HG02610 (cell line): ENCODE results near the gene USP30.

ENCODE experiments used
- ATAC-seq: cut with Tn5 transposase; IDR thresholded peaks from one replicate; pipeline ENCODE4 v1.9.1; 2021; ENCODE audit warnings: mild to moderate bottlenecking, moderate library complexity; ENCODE audit not compliant: unreplicated experiment

USP30 gene

DNA sequence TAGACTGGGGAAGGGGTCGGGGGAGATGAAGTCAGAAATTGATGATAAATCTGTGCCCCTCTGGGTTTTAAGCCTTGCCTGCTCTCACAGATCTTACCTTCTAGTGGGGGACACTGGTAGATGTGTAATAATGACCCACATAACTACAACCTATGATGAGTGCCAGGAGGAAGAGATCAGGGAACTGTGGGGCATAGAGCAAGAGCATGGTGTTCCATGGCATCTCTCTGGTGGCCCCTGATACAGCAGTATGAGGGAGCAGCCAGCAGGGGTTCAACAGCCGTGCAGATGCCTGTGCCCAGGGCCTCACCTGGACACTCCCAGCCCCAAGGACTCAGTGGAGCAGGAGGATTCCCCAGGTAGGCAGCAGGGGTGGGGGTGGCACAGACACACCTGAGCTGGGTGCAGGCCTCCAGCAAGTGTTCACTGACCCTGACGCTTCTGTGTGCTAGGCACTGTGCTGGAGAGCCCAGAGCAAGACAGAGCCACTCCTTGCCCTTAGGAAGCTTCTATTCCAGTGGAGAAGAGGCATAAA, 69.0 kb downstream of the USP30 start:
- no peak for ATAC-seq

DNA sequence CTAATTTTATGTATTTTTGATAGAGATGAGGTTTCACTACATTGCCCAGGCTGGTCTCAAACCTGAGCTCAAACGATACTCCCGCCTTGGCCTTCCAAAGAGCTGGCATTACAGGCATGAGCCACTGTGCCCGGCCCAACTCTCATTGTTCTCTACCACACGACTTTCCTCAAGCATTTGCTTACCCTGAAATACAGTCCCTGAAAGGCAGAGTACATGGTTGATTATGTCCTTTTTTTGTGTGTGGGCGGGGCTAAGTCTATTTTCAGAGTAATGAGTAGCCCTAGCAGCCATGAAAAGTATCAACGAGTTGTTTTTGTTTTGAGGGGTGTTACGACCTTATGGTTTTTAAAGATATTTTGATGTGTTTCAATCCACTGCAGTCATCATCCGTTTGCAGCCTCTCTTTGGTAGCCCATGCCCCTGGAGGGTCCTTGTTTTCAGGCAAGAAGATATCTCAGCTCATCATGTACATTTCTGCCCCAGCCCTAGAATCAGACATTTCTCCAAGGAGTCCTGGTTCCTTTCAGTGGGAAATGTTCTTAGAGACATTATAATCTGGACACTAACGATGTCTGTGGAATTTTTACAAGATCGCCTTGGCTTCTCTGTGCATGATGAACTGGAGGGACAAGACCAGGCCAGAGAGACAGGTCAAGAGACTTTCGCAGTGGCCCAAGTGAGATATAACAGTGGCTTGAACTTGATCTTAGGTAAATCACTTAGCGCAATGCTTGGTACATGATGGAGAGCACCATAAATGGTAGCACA, 72.7 kb downstream of the USP30 start:
- no peak for ATAC-seq

DNA sequence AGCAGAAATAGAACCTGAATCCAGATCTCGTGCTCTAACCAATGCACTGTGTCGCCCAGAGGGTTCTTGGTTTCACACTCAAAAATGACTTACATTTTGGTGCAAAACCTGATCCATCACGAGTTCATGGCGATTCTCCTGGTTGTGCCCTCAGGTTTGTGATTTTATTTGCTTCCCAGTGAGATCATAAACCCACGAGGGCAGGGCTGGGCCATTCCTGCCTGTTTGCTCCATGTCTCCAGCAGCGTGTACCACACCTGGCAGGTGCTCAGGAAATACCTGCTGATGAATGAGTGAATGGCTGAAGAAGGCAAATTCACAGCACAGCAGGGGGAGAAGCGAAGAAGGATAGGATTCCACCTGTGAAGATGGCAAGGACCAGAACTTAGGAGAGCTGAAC, 73.4 kb downstream of the USP30 start:
- no peak for ATAC-seq

DNA sequence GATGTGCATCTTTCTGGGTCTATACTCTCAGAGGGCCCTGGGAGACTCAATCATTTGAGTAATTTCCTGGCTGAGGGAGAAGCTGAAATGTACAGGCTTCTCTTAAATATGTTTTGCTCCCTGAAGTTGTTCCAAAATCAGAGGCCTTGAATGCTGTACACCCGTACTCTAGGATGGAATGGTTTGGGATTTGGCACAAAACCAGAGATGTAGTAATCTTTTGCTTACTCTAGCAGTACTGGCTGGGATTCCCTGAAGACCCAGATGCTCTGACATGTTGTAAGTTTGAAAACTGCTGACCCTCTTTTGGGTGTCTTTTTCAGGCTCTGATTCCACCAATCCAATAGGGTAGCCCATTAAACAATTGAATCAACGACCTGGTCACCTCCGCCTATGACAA, 74.4 kb downstream of the USP30 start:
- no peak for ATAC-seq

DNA sequence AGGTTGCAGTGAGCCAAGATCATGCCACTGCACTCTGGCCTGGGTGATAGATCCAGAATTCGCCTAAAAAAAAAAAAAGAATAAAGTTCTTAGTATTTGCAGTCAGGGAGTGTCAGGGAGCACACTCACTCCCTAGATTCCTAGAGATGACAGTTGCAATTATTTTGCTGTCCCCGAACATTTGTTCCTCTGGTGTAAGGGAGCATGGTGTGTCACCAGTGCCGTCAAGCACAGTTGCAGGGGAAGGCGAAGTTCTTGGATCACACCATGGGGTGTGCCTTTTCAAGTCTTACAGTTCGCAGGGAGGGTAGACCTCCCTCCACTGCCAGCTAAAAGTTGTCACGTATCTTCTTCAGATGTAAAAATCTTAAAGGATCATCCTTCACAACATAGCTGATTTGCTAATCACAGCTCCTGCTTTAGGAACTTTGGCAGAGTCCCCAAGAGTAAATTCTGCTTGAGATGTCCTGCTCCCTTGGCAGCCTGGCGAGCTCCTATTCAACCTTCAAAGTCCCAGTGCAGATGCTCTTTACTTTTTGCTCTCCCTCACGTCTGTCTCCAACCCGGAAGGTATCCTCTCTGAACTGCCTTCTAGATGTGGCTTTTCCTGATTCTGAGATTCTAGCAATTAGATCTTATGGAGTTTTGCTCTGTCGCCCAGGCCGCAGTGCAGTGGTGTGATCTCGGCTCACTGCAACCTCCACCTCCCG, 75.3 kb downstream of the USP30 start:
- ATAC-seq = no peak

DNA sequence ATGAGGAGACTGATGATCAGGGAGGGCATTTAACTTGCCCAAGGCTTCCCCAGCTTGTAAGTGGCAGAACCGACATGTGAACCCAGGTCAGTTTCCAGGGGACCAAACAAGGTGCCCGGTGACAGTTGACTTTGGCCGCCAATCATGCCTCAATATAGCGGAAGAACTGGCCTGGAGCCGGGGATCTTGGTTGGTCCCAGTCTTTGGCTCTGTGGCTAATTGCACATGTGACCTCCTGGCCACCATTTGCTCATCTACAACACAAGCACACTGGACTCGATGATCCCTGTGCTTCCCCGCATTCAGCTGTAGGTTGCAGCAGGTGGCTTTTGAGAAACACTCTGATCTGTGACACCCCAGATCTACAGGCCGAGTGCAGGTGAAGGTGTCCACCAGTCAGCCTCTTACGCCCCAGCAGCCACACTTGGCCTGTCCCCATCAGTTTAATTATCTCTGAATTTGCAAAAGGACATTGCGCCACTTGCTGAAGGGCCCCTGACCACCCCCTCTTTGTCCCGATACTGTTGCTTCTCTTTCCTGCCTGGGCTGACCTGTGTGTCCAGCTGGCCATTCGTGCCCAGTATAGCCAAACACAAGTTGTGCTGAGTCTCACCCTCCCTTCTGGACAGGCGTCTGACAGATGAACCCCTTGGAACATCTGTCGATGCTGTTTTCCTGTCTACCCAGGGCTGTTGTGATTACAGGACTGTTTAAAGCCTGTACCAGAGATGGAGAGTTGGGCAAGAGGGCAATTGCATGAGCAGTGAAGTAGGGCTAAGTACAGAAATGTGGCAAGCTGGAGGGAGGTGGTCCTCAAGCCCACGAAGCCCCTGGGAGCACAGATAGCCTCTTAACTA, 78.1 kb downstream of the USP30 start:
- no peak for ATAC-seq

DNA sequence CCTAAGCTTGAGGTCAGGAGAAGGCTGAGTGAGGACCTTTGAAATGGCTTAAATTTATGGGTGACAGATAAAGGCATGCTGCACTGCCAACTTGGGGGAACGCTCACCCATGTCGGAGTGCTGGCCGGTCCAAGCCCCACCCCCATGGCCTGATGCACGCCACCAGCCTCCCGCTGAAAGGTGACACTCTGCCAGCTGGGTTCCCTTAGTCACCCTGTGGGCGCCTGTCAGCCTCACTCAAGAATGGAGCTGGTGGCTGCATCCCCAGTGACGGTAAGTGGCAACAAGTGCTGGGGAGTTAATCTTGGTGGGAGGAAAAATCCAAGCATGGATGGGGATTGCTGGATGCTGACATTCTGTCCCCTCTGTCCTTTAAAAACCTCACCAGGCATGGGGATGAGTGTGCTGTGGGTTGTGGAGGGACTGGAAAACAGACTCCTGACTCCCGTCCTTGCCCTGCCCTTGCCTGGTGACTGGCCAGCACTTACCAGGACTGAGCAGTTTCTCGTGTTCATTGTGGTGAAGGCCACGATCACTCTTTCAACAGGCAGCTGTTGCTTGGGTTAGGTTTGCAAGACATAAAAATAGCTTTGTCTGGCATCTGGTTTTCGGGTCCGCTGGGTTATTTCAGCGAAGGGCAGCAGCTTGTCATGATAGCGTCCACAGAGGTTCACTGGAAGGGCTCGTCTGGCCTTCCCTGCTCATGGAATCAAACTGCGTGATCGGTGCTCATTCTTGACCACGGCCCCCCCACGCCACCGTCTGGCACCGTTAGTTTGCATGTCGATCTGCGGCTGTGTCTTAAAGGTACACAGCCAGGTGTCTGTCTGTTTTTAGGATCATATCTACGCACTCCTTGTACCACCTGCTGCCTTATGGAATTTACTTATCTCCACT, 79.0 kb downstream of the USP30 start:
- no peak for ATAC-seq

DNA sequence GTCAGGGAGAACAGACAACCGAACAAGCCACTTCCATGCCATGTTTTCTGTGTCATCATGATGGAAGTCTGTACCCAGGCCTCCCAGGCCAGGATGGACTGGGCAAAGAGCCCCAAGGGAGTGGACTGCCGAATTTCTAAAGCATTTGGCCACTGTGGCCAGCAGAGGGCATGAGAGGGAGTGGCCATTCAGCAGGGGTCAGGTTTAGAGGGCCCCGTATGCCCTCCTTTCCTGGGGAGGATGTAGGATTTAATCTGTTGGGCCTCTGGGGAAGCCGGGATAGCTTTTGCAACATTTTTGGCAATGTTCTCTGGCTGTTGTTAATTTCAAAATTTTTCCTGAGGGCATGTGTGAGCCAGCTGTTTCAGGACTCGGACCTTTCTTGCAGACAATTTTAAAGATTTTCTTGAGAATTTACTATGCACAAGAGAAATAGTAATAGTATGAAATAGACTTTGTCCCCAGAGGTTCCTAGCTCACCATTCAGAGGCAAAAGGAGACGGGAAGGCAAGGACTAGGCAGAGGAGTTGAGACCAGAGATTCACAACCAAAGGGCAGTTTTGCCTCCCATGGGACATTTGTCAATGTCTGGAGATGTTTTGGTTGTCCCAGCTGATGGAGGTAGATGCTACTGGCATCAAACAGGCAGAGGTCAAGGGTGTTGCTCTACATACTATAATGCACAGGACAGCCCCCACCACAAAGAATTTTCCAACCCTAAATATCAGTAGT, 82.0 kb downstream of the USP30 start:
- no peak for ATAC-seq

DNA sequence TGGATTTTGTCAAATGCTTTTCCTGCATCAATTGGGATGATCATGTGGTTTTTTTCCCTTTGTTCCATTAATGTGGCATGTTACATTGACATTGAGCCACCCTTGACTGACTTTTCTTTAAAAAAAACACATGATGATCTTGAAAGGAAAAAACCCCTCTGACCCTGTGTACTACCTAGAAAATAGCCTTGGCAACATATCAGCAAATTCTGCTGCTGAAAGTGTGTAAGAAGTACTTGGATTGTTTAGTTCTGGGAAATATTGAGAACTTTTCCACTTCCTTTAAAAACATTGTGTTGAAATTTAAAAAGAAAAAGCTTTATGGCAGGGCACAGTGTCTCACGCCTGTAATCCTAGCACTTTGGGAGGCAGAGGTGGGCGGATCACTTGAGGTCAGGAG, 84.7 kb downstream of the USP30 start:
- no peak for ATAC-seq
